ENCODE measurements around the gene SPECC1.

Gene SPECC1

DNA sequence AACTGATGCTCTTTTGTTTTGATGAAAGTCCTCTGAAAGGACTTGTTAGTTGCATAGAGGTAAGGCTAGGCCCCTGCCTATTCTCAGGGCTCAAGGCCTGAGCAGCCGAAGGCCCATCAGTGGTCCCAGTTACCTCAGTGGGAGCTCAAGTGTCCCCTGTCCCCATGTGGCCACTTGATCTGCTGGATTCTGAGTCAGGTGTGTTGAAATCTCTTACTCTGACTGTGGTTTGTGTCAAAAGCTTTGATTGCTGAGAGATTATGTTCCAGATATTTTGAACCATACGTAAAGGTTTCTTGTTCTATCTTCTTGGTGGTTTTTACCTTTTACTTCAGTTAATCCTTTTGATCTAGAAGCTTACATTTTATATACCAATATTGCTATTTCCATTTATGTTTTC lies 266.5 kb downstream of the SPECC1 start:
- H4K91ac ChIP-seq (ENCODE audit: low read depth, low read length): no peak overlapping the region
- no peak overlapping the region for H3K18ac ChIP-seq (ENCODE audit: low read length)
- no peak overlapping the region for H4K8ac ChIP-seq (ENCODE audit: low read depth, low read length)
- no peak overlapping the region for H3K14ac ChIP-seq (ENCODE audit: low read length)
- no peaks in the 10 kb centered on the region for H3K9me3 ChIP-seq (ENCODE audit: insufficient read depth, low read depth, low read length)
- no peak overlapping the region for H2BK5ac ChIP-seq (ENCODE audit: low read depth, low read length, poor library complexity)
- H3K79me1 ChIP-seq (ENCODE audit: low read length): no peaks in the 10 kb centered on the region
- H3K9ac ChIP-seq (ENCODE audit: low read length): no peak overlapping the region
- no peak overlapping the region for H3K4me3 ChIP-seq (ENCODE audit: low read depth, low read length)
- no peak overlapping the region for H3K4ac ChIP-seq (ENCODE audit: low read depth, low read length)
- no peak overlapping the region for H2BK120ac ChIP-seq (ENCODE audit: insufficient read depth, low read length, poor library complexity)
- DNase-seq: no peak
- no peak overlapping the region for H4K12ac ChIP-seq (ENCODE audit: low read depth, low read length)
- H2AK5ac ChIP-seq (ENCODE audit: low read length): no peak overlapping the region
- no peak overlapping the region for H3K23ac ChIP-seq (ENCODE audit: low read length)
- no peaks in the 10 kb centered on the region for H3K27me3 ChIP-seq (ENCODE audit: insufficient read depth, low read length)
- no peak overlapping the region for H3K27ac ChIP-seq (ENCODE audit: low read depth, low read length)
- no CpG with 5 or more reads among the region's 2 CpGs for WGBS (ENCODE audit: extremely low coverage, insufficient coverage, insufficient read length)
- no peaks in the 10 kb centered on the region for H3K79me2 ChIP-seq (ENCODE audit: control insufficient read depth, insufficient read depth, low read length, poor library complexity)
- peaks cover 18 to 36% of the 10 kb centered on the region in 2 experiments for H3K36me3 ChIP-seq (ENCODE audit: control insufficient read depth in 1 of 2, insufficient read depth in 2 of 2, low read length in 2 of 2)
- H3K4me1 ChIP-seq (ENCODE audit: control insufficient read depth in 1 of 2, insufficient read depth in 2 of 2, low read length in 2 of 2): peaks cover 0 to 3% of the 10 kb centered on the region in 2 experiments
- H2BK12ac ChIP-seq (ENCODE audit: low read length): no peak overlapping the region
- no peak overlapping the region for H3K4me2 ChIP-seq (ENCODE audit: low read length)
- H2AFZ ChIP-seq (ENCODE audit: insufficient read depth, low read length, poor library complexity): no peak overlapping the region

DNA sequence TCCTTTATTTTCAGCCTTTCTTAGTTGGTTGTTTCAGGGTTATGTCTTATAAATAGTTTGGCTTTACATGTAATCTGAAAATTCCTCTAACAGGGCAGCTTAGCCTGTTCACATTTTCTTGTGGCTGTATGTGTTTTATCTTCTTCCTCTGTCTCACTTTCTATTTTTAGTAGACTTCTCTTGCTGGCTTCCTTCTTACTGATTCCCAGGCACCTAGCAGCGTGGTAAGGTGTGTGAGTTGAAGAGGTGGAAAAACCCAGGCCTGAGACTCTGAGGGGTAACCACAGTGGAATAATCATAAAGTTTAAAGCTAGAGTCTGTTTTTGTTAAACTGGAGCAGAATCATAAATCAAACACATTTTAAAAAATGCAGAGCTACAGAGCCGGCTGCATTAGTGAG lies 267.3 kb downstream of the SPECC1 start:
- Histone ChIP-seq H2AFZ (ENCODE audit: insufficient read depth, low read length, poor library complexity) (no peak overlapping the region), H3K14ac (ENCODE audit: low read length) (no peak overlapping the region), H3K79me1 (ENCODE audit: low read length) (no peaks in the 10 kb centered on the region), H2AK5ac (ENCODE audit: low read length) (no peak overlapping the region), H4K8ac (ENCODE audit: low read depth, low read length) (no peak overlapping the region), H3K18ac (ENCODE audit: low read length) (no peak overlapping the region), H3K9me3 (ENCODE audit: insufficient read depth, low read depth, low read length) (no peaks in the 10 kb centered on the region), H4K91ac (ENCODE audit: low read depth, low read length) (no peak overlapping the region), H3K4me1 (ENCODE audit: control insufficient read depth in 1 of 2, insufficient read depth in 2 of 2, low read length in 2 of 2) (peaks cover 0 to 3% of the 10 kb centered on the region in 2 experiments), H3K27me3 (ENCODE audit: insufficient read depth, low read length) (no peaks in the 10 kb centered on the region), H3K4me2 (ENCODE audit: low read length) (no peak overlapping the region), H3K79me2 (ENCODE audit: control insufficient read depth, insufficient read depth, low read length, poor library complexity) (no peaks in the 10 kb centered on the region), H3K4ac (ENCODE audit: low read depth, low read length) (no peak overlapping the region), H2BK12ac (ENCODE audit: low read length) (no peak overlapping the region), H3K4me3 (ENCODE audit: low read depth, low read length) (no peak overlapping the region), H3K23ac (ENCODE audit: low read length) (no peak overlapping the region), H3K36me3 (ENCODE audit: control insufficient read depth in 1 of 2, insufficient read depth in 2 of 2, low read length in 2 of 2) (peaks cover 24 to 42% of the 10 kb centered on the region in 2 experiments), H3K9ac (ENCODE audit: low read length) (no peak overlapping the region), H3K27ac (ENCODE audit: low read depth, low read length) (no peak overlapping the region), H2BK5ac (ENCODE audit: low read depth, low read length, poor library complexity) (no peak overlapping the region), H4K12ac (ENCODE audit: low read depth, low read length) (no peak overlapping the region), H2BK120ac (ENCODE audit: insufficient read depth, low read length, poor library complexity) (no peak overlapping the region)
- no peak for DNase-seq
- WGBS (ENCODE audit: extremely low coverage, insufficient coverage, insufficient read length): no CpG with 5 or more reads among the region's 2 CpGs

DNA sequence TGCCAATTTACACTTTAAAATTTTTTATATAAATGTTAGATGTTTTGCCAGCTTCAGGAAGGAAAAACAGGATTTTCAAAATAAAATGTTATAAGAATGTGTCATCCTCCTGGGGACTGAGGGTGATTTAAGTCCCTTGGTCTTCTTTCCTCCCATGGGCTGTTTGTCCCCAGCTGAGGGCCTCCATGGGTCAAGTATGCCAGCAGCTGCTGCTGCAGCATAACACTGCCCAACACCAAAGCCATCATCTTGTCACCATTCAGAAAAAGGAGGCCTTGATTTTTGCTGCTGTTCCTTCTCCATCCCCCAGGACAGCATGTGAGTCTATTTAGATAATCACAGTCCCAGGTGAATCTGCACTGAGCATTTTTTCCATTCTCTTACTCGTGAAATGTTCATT lies 269.6 kb downstream of the SPECC1 start:
- Histone ChIP-seq H3K14ac (ENCODE audit: low read length) (no peak overlapping the region), H2BK120ac (ENCODE audit: insufficient read depth, low read length, poor library complexity) (no peak overlapping the region), H3K23ac (ENCODE audit: low read length) (no peak overlapping the region), H4K12ac (ENCODE audit: low read depth, low read length) (no peak overlapping the region), H3K27ac (ENCODE audit: low read depth, low read length) (no peak overlapping the region), H2BK5ac (ENCODE audit: low read depth, low read length, poor library complexity) (no peak overlapping the region), H3K27me3 (ENCODE audit: insufficient read depth, low read length) (no peaks in the 10 kb centered on the region), H3K4ac (ENCODE audit: low read depth, low read length) (no peak overlapping the region), H3K9me3 (ENCODE audit: insufficient read depth, low read depth, low read length) (no peaks in the 10 kb centered on the region), H3K4me1 (ENCODE audit: control insufficient read depth in 1 of 2, insufficient read depth in 2 of 2, low read length in 2 of 2) (no peaks in the 10 kb centered on the region), H3K79me1 (ENCODE audit: low read length) (no peaks in the 10 kb centered on the region), H2AFZ (ENCODE audit: insufficient read depth, low read length, poor library complexity) (no peak overlapping the region), H3K4me3 (ENCODE audit: low read depth, low read length) (no peak overlapping the region), H2BK12ac (ENCODE audit: low read length) (no peak overlapping the region), H2AK5ac (ENCODE audit: low read length) (no peak overlapping the region), H3K36me3 (ENCODE audit: control insufficient read depth in 1 of 2, insufficient read depth in 2 of 2, low read length in 2 of 2) (peaks cover 30 to 42% of the 10 kb centered on the region in 2 experiments), H4K8ac (ENCODE audit: low read depth, low read length) (no peak overlapping the region), H3K9ac (ENCODE audit: low read length) (no peak overlapping the region), H3K18ac (ENCODE audit: low read length) (no peak overlapping the region), H4K91ac (ENCODE audit: low read depth, low read length) (no peak overlapping the region), H3K79me2 (ENCODE audit: control insufficient read depth, insufficient read depth, low read length, poor library complexity) (no peaks in the 10 kb centered on the region), H3K4me2 (ENCODE audit: low read length) (no peak overlapping the region)
- WGBS (ENCODE audit: extremely low coverage, insufficient coverage, insufficient read length): no CpG with 5 or more reads among the region's 1 CpG
- DNase-seq: no peak

DNA sequence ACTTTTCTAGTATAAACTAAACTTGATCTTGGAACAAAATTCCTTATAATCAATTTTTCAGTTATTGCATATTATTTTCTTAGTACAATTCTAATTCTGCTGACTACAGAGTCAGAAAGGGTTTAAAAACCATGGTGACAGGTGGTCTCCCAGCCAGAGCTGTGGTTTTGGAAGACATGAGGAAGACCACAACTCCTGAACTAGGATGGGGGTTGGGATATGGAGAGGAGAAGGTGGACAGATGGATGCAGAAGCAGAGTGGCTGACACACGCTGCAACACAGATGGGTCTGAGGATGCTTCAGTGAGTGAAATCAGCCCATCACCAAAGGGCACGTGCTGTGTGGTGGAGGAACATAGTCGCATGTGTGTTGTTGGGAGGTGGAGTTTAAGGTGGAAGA lies 270.5 kb downstream of the SPECC1 start:
- Histone ChIP-seq H4K8ac (ENCODE audit: low read depth, low read length) (no peak overlapping the region), H3K9me3 (ENCODE audit: insufficient read depth, low read depth, low read length) (peaks cover 3% of the 10 kb centered on the region), H3K27me3 (ENCODE audit: insufficient read depth, low read length) (no peaks in the 10 kb centered on the region), H3K79me1 (ENCODE audit: low read length) (no peaks in the 10 kb centered on the region), H3K9ac (ENCODE audit: low read length) (no peak overlapping the region), H3K36me3 (ENCODE audit: control insufficient read depth in 1 of 2, insufficient read depth in 2 of 2, low read length in 2 of 2) (peaks cover 35 to 46% of the 10 kb centered on the region in 2 experiments), H2BK12ac (ENCODE audit: low read length) (no peak overlapping the region), H3K14ac (ENCODE audit: low read length) (no peak overlapping the region), H2BK120ac (ENCODE audit: insufficient read depth, low read length, poor library complexity) (no peak overlapping the region), H3K4me3 (ENCODE audit: low read depth, low read length) (no peak overlapping the region), H3K4me1 (ENCODE audit: control insufficient read depth in 1 of 2, insufficient read depth in 2 of 2, low read length in 2 of 2) (no peaks in the 10 kb centered on the region), H3K23ac (ENCODE audit: low read length) (no peak overlapping the region), H4K91ac (ENCODE audit: low read depth, low read length) (no peak overlapping the region), H3K79me2 (ENCODE audit: control insufficient read depth, insufficient read depth, low read length, poor library complexity) (no peaks in the 10 kb centered on the region), H3K27ac (ENCODE audit: low read depth, low read length) (no peak overlapping the region), H3K4ac (ENCODE audit: low read depth, low read length) (no peak overlapping the region), H4K12ac (ENCODE audit: low read depth, low read length) (no peak overlapping the region), H2AFZ (ENCODE audit: insufficient read depth, low read length, poor library complexity) (no peak overlapping the region), H3K4me2 (ENCODE audit: low read length) (no peak overlapping the region), H2AK5ac (ENCODE audit: low read length) (no peak overlapping the region), H3K18ac (ENCODE audit: low read length) (no peak overlapping the region), H2BK5ac (ENCODE audit: low read depth, low read length, poor library complexity) (no peak overlapping the region)
- no peak for DNase-seq
- WGBS (ENCODE audit: extremely low coverage, insufficient coverage, insufficient read length): no CpG with 5 or more reads among the region's 3 CpGs

Measured in trophoblast cell (in vitro differentiated cells and primary cell).